ENCODE data around the gene RNASE12.

Gene RNASE12

GRCh38 chr14:20614038-20614840 lies 23.1 kb upstream of the RNASE12 start:
- peak; percentile 69 for DNase-seq (ENCODE audit: low spot score)

- peak; percentile 90 for DNase-seq (ENCODE audit: low spot score)
These were observed 22.2 kb upstream of the RNASE12 start for GRCh38 chr14:20613094-20614037.

GRCh38 chr14:20612403-20612802 lies 21.2 kb upstream of the RNASE12 start:
- no peak for DNase-seq (ENCODE audit: low spot score)

GRCh38 chr14:20611277-20611676 lies 20.1 kb upstream of the RNASE12 start:
- DNase-seq (ENCODE audit: low spot score): no peak

DNA sequence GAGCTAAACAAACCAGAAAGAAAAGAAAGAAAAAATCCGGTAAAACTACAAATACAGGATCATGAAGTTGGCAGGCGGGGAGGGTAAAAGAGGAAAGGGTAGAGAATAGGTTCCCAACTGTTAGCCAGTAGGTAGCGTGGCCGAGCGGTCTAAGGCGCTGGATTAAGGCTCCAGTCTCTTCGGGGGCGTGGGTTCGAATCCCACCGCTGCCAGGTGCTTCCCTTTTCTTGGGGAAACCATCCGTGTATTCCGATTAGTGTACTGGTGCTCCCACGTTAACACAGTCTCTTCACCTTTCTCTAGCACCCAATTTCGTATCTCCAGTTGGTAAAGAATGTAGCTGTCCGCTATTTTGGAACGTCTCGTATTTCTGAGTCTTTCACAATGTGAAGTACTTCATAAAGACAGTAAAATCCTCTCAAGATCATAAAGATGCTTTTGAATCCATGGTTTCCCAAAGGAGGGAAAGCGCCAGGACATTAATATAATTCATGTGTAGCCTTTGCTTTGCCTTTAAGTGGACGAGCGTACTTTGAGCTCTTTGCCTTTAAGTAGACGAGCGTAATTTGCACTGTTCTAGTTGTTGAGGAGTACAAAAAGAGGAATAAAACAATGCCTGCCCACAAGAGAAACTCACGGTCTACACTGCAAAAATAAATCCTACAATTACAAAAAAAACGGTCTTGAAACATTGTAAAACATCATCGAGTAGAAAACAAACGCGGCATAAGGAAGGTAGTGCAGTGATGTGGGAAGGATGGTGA lies 19.0 kb upstream of the RNASE12 start:
- peak; percentile 86 for DNase-seq (ENCODE audit: low spot score)

- peak; percentile 83 for DNase-seq (ENCODE audit: low spot score)
These were observed 18.2 kb upstream of the RNASE12 start for GRCh38 chr14:20609215-20610001.

DNA sequence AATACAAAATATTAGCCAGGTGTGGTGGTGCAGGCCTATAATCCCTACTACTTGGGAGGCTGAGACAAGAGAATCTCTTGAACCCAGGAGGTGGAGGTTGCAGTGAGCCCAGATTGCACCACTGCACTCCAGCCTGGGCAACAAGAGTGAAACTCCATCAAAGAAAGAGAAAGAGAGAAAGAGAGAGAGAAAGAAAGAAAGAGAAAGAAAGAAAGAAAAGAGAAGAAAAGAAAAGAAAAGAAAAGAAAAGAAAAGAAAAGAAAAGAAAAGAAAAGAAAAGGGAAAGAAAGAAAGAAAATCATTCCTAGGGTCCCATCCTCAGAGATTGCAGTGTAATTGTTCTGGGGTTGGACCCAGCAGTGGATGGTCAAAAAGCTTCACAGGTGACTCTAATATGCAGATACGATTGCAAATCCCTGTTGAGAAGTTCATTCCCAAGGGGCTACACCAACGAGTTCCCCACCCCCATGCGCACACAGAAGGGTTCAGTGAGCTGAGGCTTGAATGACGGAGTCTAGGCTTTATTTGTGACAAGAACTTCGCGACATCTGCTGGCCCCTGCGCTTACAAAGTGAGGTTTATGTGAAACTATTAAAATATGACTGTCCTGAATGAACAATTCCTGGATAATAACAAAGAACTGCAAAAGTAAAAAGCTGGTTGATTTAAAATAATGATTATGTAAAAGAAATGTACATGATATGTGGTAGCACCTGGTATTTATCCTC lies 17.4 kb upstream of the RNASE12 start:
- DNase-seq (ENCODE audit: low spot score): no peak

DNA sequence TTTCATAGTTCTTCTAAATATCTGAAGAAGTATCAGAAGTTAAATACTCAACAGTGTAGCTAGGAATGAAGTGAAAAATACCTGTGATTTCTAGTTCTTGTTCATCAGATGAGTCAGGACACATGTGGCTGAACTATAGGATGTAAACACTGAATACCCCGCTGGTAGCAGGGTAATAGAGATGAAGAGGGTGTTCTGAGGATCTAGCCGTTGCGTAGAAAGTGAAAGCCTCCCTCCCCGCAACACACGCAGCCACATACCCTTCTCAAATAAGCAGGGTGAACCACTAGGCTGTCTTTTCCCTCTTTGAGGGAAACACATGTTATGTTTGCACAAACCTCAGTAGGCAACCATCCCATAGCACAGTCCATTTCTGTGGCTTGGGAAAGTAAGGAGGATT lies 16.4 kb upstream of the RNASE12 start:
- DNase-seq (ENCODE audit: low spot score): no peak

DNA sequence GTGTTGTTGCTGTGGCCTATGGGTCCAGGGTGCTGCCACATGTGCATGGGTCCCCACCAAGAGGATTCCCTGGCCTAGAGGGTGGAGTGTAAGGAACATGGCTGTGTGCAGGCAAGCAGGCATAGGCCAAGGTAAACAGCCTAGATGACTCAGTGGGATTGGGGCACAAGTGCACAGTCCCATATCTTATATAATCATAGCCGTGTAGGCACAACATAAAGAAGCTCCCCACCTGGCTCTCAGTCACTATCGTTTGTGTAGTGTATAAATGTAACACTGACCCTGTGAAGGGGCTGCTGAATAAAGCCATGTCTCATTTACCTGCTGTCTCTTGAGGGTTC lies 15.7 kb upstream of the RNASE12 start:
- DNase-seq (ENCODE audit: low spot score): no peak

DNA sequence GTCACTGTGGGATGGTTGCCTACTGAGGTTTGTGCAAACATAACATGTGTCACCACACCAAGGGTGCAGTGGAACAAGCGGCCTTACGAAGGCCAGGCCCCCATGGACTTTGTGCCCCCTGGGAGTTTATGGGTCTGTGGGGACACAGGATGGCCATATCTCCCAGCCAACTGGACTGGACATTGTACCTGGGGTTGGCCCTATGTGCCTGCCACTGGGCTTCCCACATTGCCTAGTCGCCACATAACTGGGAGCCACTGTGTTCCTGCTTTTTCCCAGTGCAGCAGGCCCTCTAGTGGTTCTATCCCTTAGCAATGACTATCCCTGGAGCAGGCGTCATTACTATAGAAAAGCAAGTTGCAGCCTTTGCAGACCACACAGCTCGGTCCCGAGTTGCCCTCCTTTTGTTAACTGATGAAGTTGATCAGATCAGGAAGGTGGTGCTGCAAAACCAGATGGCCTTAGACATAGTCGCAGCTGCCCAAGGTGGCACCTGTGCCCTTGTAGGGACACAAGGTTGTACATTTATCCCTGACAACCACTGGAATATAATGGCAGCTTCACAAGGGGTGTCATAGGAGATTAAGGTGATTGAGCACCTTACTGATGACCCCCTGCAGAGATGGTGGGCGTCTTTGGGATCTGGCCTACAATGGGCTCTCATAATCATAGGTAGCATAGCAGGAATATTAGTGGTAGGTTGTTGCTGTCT lies 15.2 kb upstream of the RNASE12 start:
- no peak for DNase-seq (ENCODE audit: low spot score)

- no peak for DNase-seq (ENCODE audit: low spot score)
These were observed 12.9 kb upstream of the RNASE12 start for GRCh38 chr14:20603813-20604690.

- no peak for DNase-seq (ENCODE audit: low spot score)
These were observed 11.4 kb upstream of the RNASE12 start for GRCh38 chr14:20602583-20602982.

DNA sequence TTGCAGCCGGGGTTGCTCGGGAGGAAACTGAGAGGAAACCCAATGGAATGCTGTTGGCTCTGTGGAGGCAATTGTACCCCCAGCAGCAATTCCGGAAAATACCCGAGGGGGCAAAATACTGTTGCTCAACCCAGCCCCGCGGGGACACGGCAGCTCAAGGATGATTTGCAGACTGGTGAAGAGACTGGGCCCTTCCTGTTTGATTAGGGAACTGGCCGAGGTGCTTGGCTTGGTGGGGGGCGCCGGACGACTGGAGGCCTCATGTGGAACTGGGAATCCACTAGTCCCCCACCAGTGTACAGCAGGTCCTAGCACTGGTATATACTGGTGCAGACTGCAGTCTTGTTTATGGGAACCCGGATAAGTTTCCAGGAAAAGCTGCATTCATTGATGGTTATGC lies 10.3 kb upstream of the RNASE12 start:
- no peak for DNase-seq (ENCODE audit: low spot score)

- DNase-seq (ENCODE audit: low spot score): no peak
These were observed 5.9 kb upstream of the RNASE12 start for GRCh38 chr14:20597108-20597507.

GRCh38 chr14:20595726-20596125 lies 4.5 kb upstream of the RNASE12 start:
- DNase-seq (ENCODE audit: low spot score): peak; percentile 64

DNA sequence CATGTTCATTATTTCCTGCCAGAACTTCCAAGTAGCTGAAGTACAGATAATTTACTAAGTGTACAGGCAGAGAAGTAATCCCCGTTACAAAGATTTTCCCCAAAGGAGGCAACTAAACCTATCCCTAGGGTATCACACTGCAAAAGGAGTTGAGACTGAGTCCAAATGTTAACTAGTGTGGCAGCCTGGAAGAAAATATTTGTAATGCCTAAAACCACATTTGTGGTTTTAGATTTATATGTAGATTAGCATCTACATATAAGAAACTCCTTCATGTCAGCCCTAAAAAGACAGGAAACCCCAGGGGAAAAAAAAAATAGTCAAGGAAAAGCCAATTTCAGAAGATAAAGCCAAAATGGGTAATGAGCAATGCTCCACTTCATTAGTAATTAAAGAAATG lies 1.4 kb upstream of the RNASE12 start:
- DNase-seq (ENCODE audit: low spot score): no peak

DNA sequence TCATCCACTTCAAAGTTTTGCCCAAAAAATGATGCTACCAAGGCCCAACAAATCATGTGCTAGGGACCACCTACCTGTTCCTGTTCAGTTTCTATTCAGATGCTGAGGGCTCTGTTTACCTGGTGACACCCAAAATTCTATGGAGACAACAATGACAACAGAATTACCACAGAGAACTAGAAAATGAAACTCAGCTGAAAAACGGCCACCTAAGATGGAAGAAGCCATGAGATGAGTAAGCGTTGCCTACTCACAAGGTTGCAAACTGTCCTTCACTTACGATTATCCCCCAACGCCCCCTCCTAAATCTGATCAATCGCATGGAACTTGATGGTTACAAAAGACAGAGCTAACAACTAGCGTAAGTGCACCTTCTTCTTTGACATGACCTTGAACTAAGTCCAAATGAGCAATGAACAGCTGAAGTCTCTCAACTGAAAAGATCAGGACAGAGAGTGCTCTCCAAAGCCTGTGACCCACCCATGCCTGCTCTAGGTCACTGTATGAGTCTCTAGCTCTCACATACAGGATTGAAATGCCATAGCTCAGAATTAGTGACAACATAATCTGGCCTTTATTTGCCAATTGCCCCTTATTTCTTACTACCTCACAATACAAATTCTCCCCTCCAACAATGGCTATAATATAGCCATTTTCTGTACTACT lies 3.6 kb downstream of the RNASE12 start, which contains the start of gene RNASE11:
Gene RNASE11 (minus strand): TSS at position 513 of the 666 bp plus-strand sequence.
- no peak for DNase-seq (ENCODE audit: low spot score)

DNA sequence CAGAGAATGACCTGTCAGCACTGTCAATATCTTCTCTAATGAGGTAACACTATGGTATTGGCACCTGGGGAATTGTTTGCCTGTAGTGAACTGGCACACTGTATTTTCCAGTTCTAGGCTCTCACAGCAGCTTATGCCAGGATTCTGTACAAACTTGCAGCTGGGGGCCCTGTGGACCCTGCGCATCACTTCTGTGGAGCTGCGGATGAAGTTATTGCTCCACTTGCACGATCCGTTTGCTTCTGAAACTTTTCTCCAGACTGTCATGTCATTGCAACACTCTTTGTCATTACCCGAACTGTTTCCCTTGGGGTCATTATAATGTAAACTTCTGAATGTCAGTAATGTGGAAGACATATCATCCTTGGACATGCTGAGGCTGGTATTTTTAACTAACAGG lies 7.3 kb downstream of the RNASE12 start:
- no peak for DNase-seq (ENCODE audit: low spot score)

GRCh38 chr14:20583142-20583541 lies 8.0 kb downstream of the RNASE12 start:
- no peak for DNase-seq (ENCODE audit: low spot score)

All from ecto neural progenitor cell (in vitro differentiated cells).